OCI-LY1 (cell line): ENCODE measurements around the gene GLA.

Experiments used
- H2AFZ ChIP-seq: fragments of 200-600 bp; sonication (generic), shearing (Covaris generic); 2 replicates; pipeline ENCODE4 v1.6.0; 2014; ENCODE audit warnings: antibody characterized with exemption, mild to moderate bottlenecking, low read length
- H3F3A ChIP-seq: fragments of 200-600 bp; sonication (generic), shearing (Covaris generic); 2 replicates; pipeline ENCODE4 v1.6.0; 2014; ENCODE audit warnings: mild to moderate bottlenecking, antibody characterized with exemption, low read length, moderate library complexity; ENCODE audit not compliant: insufficient read depth
- H3K27ac ChIP-seq: fragments of 200-600 bp; sonication (generic); 2 replicates; pipeline ENCODE4 v1.5.1; 2014; ENCODE audit warnings: low read length, mixed run types, mild to moderate bottlenecking, low read depth; ENCODE audit not compliant: poor library complexity, severe bottlenecking
- H3K27me3 ChIP-seq: fragments of 200-600 bp; sonication (generic); 2 replicates; pipeline ENCODE4 v1.6.0; 2014; ENCODE audit warnings: antibody characterized with exemption, mild to moderate bottlenecking, low read length, moderate library complexity; ENCODE audit not compliant: insufficient read depth
- H3K36me3 ChIP-seq: fragments of 200-600 bp; sonication (generic); 2 replicates; pipeline ENCODE4 v1.6.1; 2014; ENCODE audit warnings: mild to moderate bottlenecking, antibody characterized with exemption, low read length, moderate library complexity, mixed read lengths; ENCODE audit not compliant: insufficient read depth
- H3K4me1 ChIP-seq: fragments of 200-600 bp; sonication (generic); 2 replicates; pipeline ENCODE4 v1.5.1; 2014; ENCODE audit warnings: mild to moderate bottlenecking, low read length, moderate library complexity; ENCODE audit not compliant: insufficient read depth, severe bottlenecking
- H3K4me2 ChIP-seq: fragments of 200-600 bp; sonication (generic), shearing (Covaris generic); 2 replicates; pipeline ENCODE4 v1.6.1; 2014; ENCODE audit warnings: low read length
- H3K4me3 ChIP-seq: fragments of 200-600 bp; sonication (generic); 2 replicates; pipeline ENCODE4 v1.5.1; 2014; ENCODE audit warnings: low read length, low read depth, mild to moderate bottlenecking, mixed read lengths; ENCODE audit not compliant: poor library complexity, severe bottlenecking
- H3K79me2 ChIP-seq: fragments of 200-600 bp; shearing (Covaris generic); 2 replicates; pipeline ENCODE4 v1.6.1; 2016; ENCODE audit warnings: mixed run types, low read length, mixed read lengths; ENCODE audit not compliant: insufficient read depth
- H3K9ac ChIP-seq: fragments of 200-600 bp; sonication (generic), shearing (Covaris generic); 2 replicates; pipeline ENCODE4 v1.6.1; 2014; ENCODE audit warnings: mild to moderate bottlenecking, low read length, mixed read lengths
- H3K9me2 ChIP-seq: fragments of 200-600 bp; sonication (generic), shearing (Covaris generic); 2 replicates; pipeline ENCODE4 v1.6.1; 2014; ENCODE audit warnings: low read depth, mild to moderate bottlenecking, low read length, mixed read lengths
- H3K9me3 ChIP-seq: fragments of 200-600 bp; shearing (Covaris generic); 2 replicates; pipeline ENCODE4 v1.6.1; 2014; ENCODE audit warnings: low read length, mixed read lengths
- H4K20me1 ChIP-seq: fragments of 200-600 bp; sonication (generic), shearing (Covaris generic); 2 replicates; pipeline ENCODE4 v1.6.0; 2016; ENCODE audit warnings: mild to moderate bottlenecking, low read length; ENCODE audit not compliant: insufficient read depth
- EZH2 ChIP-seq: fragments of 200-600 bp; sonication (generic), shearing (Covaris generic); IDR thresholded peaks from 2 replicates; pipeline ENCODE4 v1.8.0; 2017; ENCODE audit warnings: borderline replicate concordance, mixed run types, mild to moderate bottlenecking, antibody characterized with exemption, low read length, moderate library complexity, mixed read lengths
- TF ChIP-seq, protein P1 (sequence below): fragments of 200-600 bp; sonication (generic), shearing (Covaris generic); IDR thresholded peaks from 2 replicates; pipeline ENCODE4 v1.5.1; 2017; ENCODE audit warnings: mild to moderate bottlenecking, antibody characterized with exemption, low read length, moderate library complexity, mixed read lengths

Gene GLA

GRCh38 chrX:101430457-101431078, 22.8 kb upstream of the GLA start:
- Histone ChIP-seq H3K4me3 (no peak overlapping the region), H2AFZ (no peak overlapping the region), H3F3A (no peaks in the 10 kb centered on the region), H3K36me3 (no peaks in the 10 kb centered on the region), H3K4me1 (no peaks in the 10 kb centered on the region), H3K27me3 (no peaks in the 10 kb centered on the region), H3K79me2 (no peaks in the 10 kb centered on the region), H3K4me2 (no peak overlapping the region), H3K9me3 (no peaks in the 10 kb centered on the region), H3K9me2 (no peaks in the 10 kb centered on the region), H3K9ac (no peak overlapping the region), H4K20me1 (no peaks in the 10 kb centered on the region), H3K27ac (no peak overlapping the region)
- no peak for TF ChIP-seq EZH2
- TF ChIP-seq, protein P1, sequence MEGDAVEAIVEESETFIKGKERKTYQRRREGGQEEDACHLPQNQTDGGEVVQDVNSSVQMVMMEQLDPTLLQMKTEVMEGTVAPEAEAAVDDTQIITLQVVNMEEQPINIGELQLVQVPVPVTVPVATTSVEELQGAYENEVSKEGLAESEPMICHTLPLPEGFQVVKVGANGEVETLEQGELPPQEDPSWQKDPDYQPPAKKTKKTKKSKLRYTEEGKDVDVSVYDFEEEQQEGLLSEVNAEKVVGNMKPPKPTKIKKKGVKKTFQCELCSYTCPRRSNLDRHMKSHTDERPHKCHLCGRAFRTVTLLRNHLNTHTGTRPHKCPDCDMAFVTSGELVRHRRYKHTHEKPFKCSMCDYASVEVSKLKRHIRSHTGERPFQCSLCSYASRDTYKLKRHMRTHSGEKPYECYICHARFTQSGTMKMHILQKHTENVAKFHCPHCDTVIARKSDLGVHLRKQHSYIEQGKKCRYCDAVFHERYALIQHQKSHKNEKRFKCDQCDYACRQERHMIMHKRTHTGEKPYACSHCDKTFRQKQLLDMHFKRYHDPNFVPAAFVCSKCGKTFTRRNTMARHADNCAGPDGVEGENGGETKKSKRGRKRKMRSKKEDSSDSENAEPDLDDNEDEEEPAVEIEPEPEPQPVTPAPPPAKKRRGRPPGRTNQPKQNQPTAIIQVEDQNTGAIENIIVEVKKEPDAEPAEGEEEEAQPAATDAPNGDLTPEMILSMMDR: no peak

GRCh38 chrX:101429934-101430333, 22.2 kb upstream of the GLA start:
- H3K4me3 ChIP-seq: no peak overlapping the region
- no peaks in the 10 kb centered on the region for H3K4me1 ChIP-seq
- H3K9ac ChIP-seq: no peak overlapping the region
- no peaks in the 10 kb centered on the region for H3K36me3 ChIP-seq
- no peak overlapping the region for H2AFZ ChIP-seq
- H4K20me1 ChIP-seq: no peaks in the 10 kb centered on the region
- H3K9me2 ChIP-seq: no peaks in the 10 kb centered on the region
- no peaks in the 10 kb centered on the region for H3K9me3 ChIP-seq
- H3K27me3 ChIP-seq: no peaks in the 10 kb centered on the region
- no peaks in the 10 kb centered on the region for H3K79me2 ChIP-seq
- no peaks in the 10 kb centered on the region for H3F3A ChIP-seq
- no peak overlapping the region for H3K4me2 ChIP-seq
- no peak overlapping the region for H3K27ac ChIP-seq
- TF ChIP-seq, protein P1: no peak
- TF ChIP-seq EZH2: no peak

- Histone ChIP-seq H3K9ac (no peak overlapping the region), H3K4me3 (no peak overlapping the region), H3K36me3 (no peaks in the 10 kb centered on the region), H3K9me2 (no peaks in the 10 kb centered on the region), H3K4me2 (no peak overlapping the region), H3F3A (no peaks in the 10 kb centered on the region), H3K27me3 (no peaks in the 10 kb centered on the region), H4K20me1 (no peaks in the 10 kb centered on the region), H3K27ac (no peak overlapping the region), H3K4me1 (no peaks in the 10 kb centered on the region), H2AFZ (no peak overlapping the region), H3K9me3 (no peaks in the 10 kb centered on the region), H3K79me2 (no peaks in the 10 kb centered on the region)
- TF ChIP-seq EZH2: no peak
- TF ChIP-seq, protein P1: no peak
Observed at GRCh38 chrX:101427954-101428353, 20.2 kb upstream of the GLA start.
